ENCODE data around the gene ZNF727. TPM values are rescaled to one million over a fixed set of nuclear protein-coding genes. Genes with fewer than 3 reads are reported as not detected.

ZNF727 gene
- total RNA-seq (2021) (not detected in 3 replicates), Bru-seq, nascent RNA (not detected)
- long read RNA-seq, experiment 1: 0 reads
- long read RNA-seq, experiment 2: 0 reads
- long read RNA-seq, experiment 3: 0 reads

GRCh38 chr7:64045301-64046040, at the start of gene ZNF727:
Gene ZNF727 (plus strand): TSS chr7:64045434. CDS start chr7:64045622, 188 bp downstream.
- Mint-ChIP-seq H3K36me3 (peaks cover 66% of the 10 kb centered on the region), H3K4me3 (no peak within 1 kb of the TSS), H3K9me3 (peaks cover 66% of the 10 kb centered on the region), H3K27me3 (ENCODE audit: low read depth) (peaks cover 2% of the 10 kb centered on the region; the same call in 1 of the 2 replicates), H3K4me1 (no peaks in the 10 kb centered on the region), H3K27ac (no peak within 1 kb of the TSS)
- ChIA-PET CTCF (no interaction called here), POLR2A (no interaction called here)
- DNase-seq (ENCODE audit: low spot score) (no peak), ATAC-seq (no peak)
- TF ChIP-seq ZNF232 (CRISPR knock-in tag; IDR thresholded peaks at IDR 0.05) (no peak), IRF1 (CRISPR knock-in tag; IDR thresholded peaks at IDR 0.05) (no peak), CREB1 (CRISPR knock-in tag; IDR thresholded peaks at IDR 0.05) (no peak), ZSCAN18 (CRISPR knock-in tag; IDR thresholded peaks at IDR 0.05) (no peak), NFE2L1 (CRISPR knock-in tag; IDR thresholded peaks at IDR 0.05) (no peak), ELF4 (CRISPR knock-in tag; IDR thresholded peaks at IDR 0.05; ENCODE audit: low read depth) (no peak), USF1 (CRISPR knock-in tag; IDR thresholded peaks at IDR 0.05) (no peak), ARID4B (CRISPR knock-in tag; IDR thresholded peaks at IDR 0.05; ENCODE audit: borderline replicate concordance) (no peak), ZNF512 (CRISPR knock-in tag; IDR thresholded peaks at IDR 0.05; ENCODE audit: borderline replicate concordance) (no peak), PREB (CRISPR knock-in tag; IDR thresholded peaks at IDR 0.05; ENCODE audit: borderline replicate concordance) (no peak), ETV6 (CRISPR knock-in tag; IDR thresholded peaks at IDR 0.05) (no peak), NR2C2 (CRISPR knock-in tag; IDR thresholded peaks at IDR 0.05) (no peak), CTCF (IDR thresholded peaks at IDR 0.05) (no peak)
- TF ChIP-seq, protein P1, sequence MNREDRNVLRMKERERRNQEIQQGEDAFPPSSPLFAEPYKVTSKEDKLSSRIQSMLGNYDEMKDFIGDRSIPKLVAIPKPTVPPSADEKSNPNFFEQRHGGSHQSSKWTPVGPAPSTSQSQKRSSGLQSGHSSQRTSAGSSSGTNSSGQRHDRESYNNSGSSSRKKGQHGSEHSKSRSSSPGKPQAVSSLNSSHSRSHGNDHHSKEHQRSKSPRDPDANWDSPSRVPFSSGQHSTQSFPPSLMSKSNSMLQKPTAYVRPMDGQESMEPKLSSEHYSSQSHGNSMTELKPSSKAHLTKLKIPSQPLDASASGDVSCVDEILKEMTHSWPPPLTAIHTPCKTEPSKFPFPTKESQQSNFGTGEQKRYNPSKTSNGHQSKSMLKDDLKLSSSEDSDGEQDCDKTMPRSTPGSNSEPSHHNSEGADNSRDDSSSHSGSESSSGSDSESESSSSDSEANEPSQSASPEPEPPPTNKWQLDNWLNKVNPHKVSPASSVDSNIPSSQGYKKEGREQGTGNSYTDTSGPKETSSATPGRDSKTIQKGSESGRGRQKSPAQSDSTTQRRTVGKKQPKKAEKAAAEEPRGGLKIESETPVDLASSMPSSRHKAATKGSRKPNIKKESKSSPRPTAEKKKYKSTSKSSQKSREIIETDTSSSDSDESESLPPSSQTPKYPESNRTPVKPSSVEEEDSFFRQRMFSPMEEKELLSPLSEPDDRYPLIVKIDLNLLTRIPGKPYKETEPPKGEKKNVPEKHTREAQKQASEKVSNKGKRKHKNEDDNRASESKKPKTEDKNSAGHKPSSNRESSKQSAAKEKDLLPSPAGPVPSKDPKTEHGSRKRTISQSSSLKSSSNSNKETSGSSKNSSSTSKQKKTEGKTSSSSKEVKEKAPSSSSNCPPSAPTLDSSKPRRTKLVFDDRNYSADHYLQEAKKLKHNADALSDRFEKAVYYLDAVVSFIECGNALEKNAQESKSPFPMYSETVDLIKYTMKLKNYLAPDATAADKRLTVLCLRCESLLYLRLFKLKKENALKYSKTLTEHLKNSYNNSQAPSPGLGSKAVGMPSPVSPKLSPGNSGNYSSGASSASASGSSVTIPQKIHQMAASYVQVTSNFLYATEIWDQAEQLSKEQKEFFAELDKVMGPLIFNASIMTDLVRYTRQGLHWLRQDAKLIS (CRISPR knock-in tag; IDR thresholded peaks at IDR 0.05; ENCODE audit: borderline replicate concordance): no peak
- TF ChIP-seq, protein P2, sequence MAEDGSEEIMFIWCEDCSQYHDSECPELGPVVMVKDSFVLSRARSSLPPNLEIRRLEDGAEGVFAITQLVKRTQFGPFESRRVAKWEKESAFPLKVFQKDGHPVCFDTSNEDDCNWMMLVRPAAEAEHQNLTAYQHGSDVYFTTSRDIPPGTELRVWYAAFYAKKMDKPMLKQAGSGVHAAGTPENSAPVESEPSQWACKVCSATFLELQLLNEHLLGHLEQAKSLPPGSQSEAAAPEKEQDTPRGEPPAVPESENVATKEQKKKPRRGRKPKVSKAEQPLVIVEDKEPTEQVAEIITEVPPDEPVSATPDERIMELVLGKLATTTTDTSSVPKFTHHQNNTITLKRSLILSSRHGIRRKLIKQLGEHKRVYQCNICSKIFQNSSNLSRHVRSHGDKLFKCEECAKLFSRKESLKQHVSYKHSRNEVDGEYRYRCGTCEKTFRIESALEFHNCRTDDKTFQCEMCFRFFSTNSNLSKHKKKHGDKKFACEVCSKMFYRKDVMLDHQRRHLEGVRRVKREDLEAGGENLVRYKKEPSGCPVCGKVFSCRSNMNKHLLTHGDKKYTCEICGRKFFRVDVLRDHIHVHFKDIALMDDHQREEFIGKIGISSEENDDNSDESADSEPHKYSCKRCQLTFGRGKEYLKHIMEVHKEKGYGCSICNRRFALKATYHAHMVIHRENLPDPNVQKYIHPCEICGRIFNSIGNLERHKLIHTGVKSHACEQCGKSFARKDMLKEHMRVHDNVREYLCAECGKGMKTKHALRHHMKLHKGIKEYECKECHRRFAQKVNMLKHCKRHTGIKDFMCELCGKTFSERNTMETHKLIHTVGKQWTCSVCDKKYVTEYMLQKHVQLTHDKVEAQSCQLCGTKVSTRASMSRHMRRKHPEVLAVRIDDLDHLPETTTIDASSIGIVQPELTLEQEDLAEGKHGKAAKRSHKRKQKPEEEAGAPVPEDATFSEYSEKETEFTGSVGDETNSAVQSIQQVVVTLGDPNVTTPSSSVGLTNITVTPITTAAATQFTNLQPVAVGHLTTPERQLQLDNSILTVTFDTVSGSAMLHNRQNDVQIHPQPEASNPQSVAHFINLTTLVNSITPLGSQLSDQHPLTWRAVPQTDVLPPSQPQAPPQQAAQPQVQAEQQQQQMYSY (CRISPR knock-in tag; IDR thresholded peaks at IDR 0.05): no peak
